ENCODE results near the gene TERB1. TPM values are rescaled to one million over a fixed set of nuclear protein-coding genes. Genes with fewer than 3 reads are reported as not detected.

TERB1 gene, protein sequence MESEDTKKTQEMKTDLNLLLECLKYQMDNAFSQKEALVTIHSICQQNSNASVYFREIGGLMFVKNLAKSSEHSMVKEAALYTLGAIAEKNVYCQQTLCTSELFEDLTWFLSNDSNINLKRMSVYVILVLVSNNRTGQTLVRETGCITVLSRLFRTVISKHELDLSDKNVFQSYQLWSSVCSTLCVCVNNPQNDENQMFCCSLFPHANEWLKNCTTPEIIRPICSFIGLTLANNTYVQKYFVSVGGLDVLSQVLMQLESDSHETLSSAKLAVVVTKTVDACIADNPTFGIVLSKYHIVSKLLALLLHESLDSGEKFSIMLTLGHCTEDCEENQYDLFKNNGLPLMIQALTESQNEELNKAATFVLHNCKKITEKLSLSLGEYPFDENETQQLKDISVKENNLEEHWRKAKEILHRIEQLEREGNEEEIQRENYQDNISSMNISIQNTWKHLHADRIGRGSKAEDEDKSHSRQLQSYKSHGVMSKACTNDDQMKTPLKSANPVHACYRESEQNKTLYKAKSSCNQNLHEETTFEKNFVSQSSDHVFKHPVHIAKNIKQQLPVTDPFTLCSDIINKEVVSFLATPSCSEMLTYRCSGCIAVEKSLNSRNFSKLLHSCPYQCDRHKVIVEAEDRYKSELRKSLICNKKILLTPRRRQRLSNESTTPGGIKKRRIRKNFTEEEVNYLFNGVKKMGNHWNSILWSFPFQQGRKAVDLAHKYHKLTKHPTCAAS
- 0.03 TPM for polyA plus RNA-seq (2013)

DNA sequence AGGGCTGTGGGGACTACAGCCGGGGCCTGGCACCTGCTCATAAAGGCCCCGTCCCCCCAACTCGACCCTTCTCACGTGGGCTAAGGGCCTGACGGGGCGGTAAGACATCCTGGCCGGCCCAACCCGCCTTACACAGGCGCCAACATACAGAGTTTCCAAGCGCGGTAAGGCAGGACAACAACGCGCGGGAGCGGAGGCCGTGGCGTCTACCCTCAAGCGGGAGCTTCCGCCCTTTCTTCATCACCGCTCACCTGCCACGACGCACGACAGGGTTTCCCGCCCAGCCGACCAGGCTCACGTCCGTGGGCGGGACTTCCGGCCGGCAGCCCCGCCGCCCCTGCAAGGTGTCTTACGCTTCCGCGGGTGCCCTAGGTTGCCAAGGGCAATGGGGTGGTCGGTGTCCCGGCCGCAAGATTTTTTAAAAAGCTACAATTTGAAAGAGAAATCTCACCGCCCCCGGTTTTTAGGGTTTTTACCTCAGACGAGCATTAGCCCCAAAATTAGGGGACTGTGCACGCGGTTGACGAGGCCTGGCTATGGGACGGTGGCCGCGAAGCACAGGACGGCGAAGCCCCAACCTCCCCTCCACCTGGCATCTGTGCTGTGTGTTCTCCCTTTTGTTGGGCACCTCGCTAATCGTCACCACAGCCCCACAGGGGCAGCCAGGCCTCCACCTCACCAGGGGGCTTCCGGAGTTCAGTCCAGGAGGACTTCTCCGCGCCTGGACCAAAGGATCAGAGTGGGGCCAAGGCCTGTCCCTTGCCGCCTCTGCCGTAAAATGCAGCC, at the start of gene TERB1:
TSS of gene TERB1 (minus strand) at position 265 of the 786 bp plus-strand sequence. CDS start 4,786 bp downstream, outside the sequence.
- Histone ChIP-seq H3K4me1 (ENCODE audit: control extremely low read depth in 1 of 4, control insufficient read depth in 4 of 4, insufficient read depth in 4 of 4, low read length in 3 of 4) (no peaks in the 10 kb centered on the region), H3K4me3 (ENCODE audit: control insufficient read depth in 1 of 7, extremely low read depth in 1 of 7, insufficient read depth in 4 of 7, low read depth in 2 of 7, low read length in 6 of 7) (no peak within 1 kb of the TSS), H3K36me3 (ENCODE audit: control insufficient read depth in 4 of 4, insufficient read depth in 4 of 4, low read length in 3 of 4) (peaks cover 7 to 38% (median 24%) of the 10 kb centered on the region in 4 experiments), H3K27ac (ENCODE audit: insufficient read depth in 1 of 2, low read depth in 1 of 2, low read length in 2 of 2, poor library complexity in 1 of 2, severe bottlenecking in 2 of 2) (no peak within 1 kb of the TSS), H3K27me3 (replicated peaks in 2 of 5; ENCODE audit: control insufficient read depth in 4 of 5, insufficient read depth in 5 of 5, low read length in 4 of 5) (no peaks in the 10 kb centered on the region), H3K9me3 (ENCODE audit: control extremely low read depth in 1 of 5, control insufficient read depth in 4 of 5, insufficient read depth in 2 of 5, low read depth in 1 of 5, low read length in 4 of 5) (peaks cover 0 to 2% (median 0%) of the 10 kb centered on the region in 5 experiments)
- POLR2A ChIA-PET, result no interaction called here
- no peak for DNase-seq
- WGBS (ENCODE audit: insufficient coverage), result 96% methylated on average over 56 of the region's 56 CpGs
- CTCF ChIA-PET, result no interaction called here

DNA sequence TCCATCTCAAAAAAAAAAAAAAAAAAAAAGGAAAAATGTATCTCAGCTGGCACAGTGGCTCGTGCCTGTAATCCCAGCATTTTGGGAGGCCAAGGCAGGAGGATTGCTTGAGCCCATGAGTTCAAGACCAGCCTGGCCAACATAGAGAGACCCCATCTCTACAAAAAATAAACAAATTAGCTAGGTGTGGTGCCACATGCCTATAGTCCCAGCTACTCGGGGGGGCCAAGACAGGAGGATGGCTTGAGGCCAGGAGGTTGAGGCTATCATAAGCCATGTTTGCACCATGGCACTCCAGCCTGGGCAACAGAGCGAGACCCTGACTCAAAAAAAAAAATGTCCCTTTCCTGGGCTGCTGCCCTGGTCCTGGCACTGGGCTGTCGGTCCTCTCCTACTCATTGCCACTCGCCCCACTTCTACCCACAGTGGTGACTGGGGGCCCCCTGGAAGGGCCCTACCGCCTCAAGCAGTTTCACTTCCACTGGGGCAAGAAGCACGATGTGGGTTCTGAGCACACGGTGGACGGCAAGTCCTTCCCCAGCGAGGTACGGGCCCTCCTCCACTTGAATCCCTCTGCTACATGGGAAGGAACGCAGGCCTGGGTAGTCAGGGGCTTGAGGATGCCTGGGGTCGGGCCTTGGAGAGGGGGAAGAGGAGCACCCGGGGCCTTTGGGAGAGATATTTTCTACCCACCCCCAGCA, 48.9 kb upstream of the TERB1 start:
- WGBS (ENCODE audit: insufficient coverage), result 93% methylated on average over 11 of the region's 14 CpGs
- no peak overlapping the region for H3K4me3 ChIP-seq (ENCODE audit: control insufficient read depth in 1 of 7, extremely low read depth in 1 of 7, insufficient read depth in 4 of 7, low read depth in 2 of 7, low read length in 6 of 7)
- H3K36me3 ChIP-seq (ENCODE audit: control insufficient read depth in 4 of 4, insufficient read depth in 4 of 4, low read length in 3 of 4), result no peaks in the 10 kb centered on the region
- no peak for DNase-seq
- no peak overlapping the region for H3K27ac ChIP-seq (ENCODE audit: insufficient read depth in 1 of 2, low read depth in 1 of 2, low read length in 2 of 2, poor library complexity in 1 of 2, severe bottlenecking in 2 of 2)
- H3K9me3 ChIP-seq (ENCODE audit: control extremely low read depth in 1 of 5, control insufficient read depth in 4 of 5, insufficient read depth in 2 of 5, low read depth in 1 of 5, low read length in 4 of 5), result no peaks in the 10 kb centered on the region
- H3K27me3 ChIP-seq (replicated peaks in 2 of 5; ENCODE audit: control insufficient read depth in 4 of 5, insufficient read depth in 5 of 5, low read length in 4 of 5), result peaks cover 0 to 18% (median 14%) of the 10 kb centered on the region in 5 experiments
- CTCF ChIA-PET, result interaction anchor here (1.4 to 10.4 kb wide), 6 partner anchors 8 to 23 kb away, joined by 3 to 67 read pairs (median 4); no protein-coding TSS in a partner anchor
- peaks cover 0 to 13% (median 9%) of the 10 kb centered on the region in 4 experiments for H3K4me1 ChIP-seq (ENCODE audit: control extremely low read depth in 1 of 4, control insufficient read depth in 4 of 4, insufficient read depth in 4 of 4, low read length in 3 of 4)
- POLR2A ChIA-PET, result no interaction called here

DNA sequence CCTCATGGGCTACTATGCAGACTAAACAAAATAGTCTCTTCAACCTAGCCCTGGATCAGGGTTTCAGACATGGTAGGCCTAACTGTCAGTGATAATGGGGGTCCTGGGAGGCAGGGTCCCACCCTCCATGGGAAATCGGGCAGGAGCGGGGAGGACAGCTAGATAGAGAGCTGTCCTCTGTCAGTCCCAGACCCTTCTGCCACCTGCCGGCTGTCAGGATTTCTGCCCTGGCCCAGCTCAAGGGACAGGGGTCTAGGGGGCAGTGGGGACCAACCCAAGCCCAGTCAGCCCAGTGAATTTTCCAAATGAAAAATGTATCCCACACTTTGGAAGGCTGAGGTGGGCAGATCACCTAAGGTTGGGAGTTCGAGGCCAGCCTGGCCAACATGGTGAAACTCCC, 48.2 kb upstream of the TERB1 start:
- Histone ChIP-seq H3K4me1 (ENCODE audit: control extremely low read depth in 1 of 4, control insufficient read depth in 4 of 4, insufficient read depth in 4 of 4, low read length in 3 of 4) (peaks cover 0 to 18% (median 15%) of the 10 kb centered on the region in 4 experiments), H3K9me3 (ENCODE audit: control extremely low read depth in 1 of 5, control insufficient read depth in 4 of 5, insufficient read depth in 2 of 5, low read depth in 1 of 5, low read length in 4 of 5) (no peaks in the 10 kb centered on the region), H3K36me3 (ENCODE audit: control insufficient read depth in 4 of 4, insufficient read depth in 4 of 4, low read length in 3 of 4) (no peaks in the 10 kb centered on the region), H3K27ac (ENCODE audit: insufficient read depth in 1 of 2, low read depth in 1 of 2, low read length in 2 of 2, poor library complexity in 1 of 2, severe bottlenecking in 2 of 2) (no peak overlapping the region), H3K4me3 (ENCODE audit: control insufficient read depth in 1 of 7, extremely low read depth in 1 of 7, insufficient read depth in 4 of 7, low read depth in 2 of 7, low read length in 6 of 7) (no peak overlapping the region), H3K27me3 (replicated peaks in 2 of 5; ENCODE audit: control insufficient read depth in 4 of 5, insufficient read depth in 5 of 5, low read length in 4 of 5) (peaks cover 0 to 25% (median 16%) of the 10 kb centered on the region in 5 experiments)
- 94% methylated on average over 3 of the region's 4 CpGs for WGBS (ENCODE audit: insufficient coverage)
- ChIA-PET CTCF (interaction anchor here (1.3 to 10.4 kb wide), 5 partner anchors 12 to 23 kb away, joined by 3 to 67 read pairs (median 4); partner anchors contain the start of gene NAE1), POLR2A (no interaction called here)
- no peak for DNase-seq

DNA sequence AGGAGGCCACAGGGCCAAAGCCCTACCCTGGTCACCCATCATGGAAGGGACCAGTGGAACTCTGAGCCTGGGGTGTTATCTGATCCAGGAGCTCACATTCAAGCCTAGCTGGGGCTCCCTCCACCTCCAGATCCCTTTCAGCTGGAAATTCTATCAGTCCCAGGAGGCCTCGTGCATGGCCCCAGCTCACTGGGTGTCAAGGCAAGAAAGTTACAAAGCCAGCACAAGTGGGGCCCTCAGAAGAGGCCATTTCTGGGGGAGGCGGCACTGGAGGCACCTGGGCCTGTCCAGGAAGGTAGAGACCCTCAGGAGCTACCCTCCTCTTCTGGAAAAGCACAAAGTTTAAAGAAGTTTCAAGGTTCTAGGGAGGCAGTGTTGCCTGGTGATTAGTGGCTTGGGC, 47.6 kb upstream of the TERB1 start:
- H3K27me3 ChIP-seq (replicated peaks in 2 of 5; ENCODE audit: control insufficient read depth in 4 of 5, insufficient read depth in 5 of 5, low read length in 4 of 5), result peaks cover 0 to 30% (median 15%) of the 10 kb centered on the region in 5 experiments
- no peaks in the 10 kb centered on the region for H3K36me3 ChIP-seq (ENCODE audit: control insufficient read depth in 4 of 4, insufficient read depth in 4 of 4, low read length in 3 of 4)
- no peaks in the 10 kb centered on the region for H3K9me3 ChIP-seq (ENCODE audit: control extremely low read depth in 1 of 5, control insufficient read depth in 4 of 5, insufficient read depth in 2 of 5, low read depth in 1 of 5, low read length in 4 of 5)
- no peak for DNase-seq
- ChIA-PET CTCF (interaction anchor here (1.3 to 10.4 kb wide), 6 partner anchors 13 to 24 kb away, joined by 3 to 67 read pairs (median 4); partner anchors contain the start of gene NAE1), POLR2A (no interaction called here)
- H3K4me3 ChIP-seq (ENCODE audit: control insufficient read depth in 1 of 7, extremely low read depth in 1 of 7, insufficient read depth in 4 of 7, low read depth in 2 of 7, low read length in 6 of 7), result no peak overlapping the region
- 88% methylated on average over 1 of the region's 2 CpGs for WGBS (ENCODE audit: insufficient coverage)
- no peak overlapping the region for H3K27ac ChIP-seq (ENCODE audit: insufficient read depth in 1 of 2, low read depth in 1 of 2, low read length in 2 of 2, poor library complexity in 1 of 2, severe bottlenecking in 2 of 2)
- peaks cover 0 to 23% (median 20%) of the 10 kb centered on the region in 4 experiments for H3K4me1 ChIP-seq (ENCODE audit: control extremely low read depth in 1 of 4, control insufficient read depth in 4 of 4, insufficient read depth in 4 of 4, low read length in 3 of 4)

DNA sequence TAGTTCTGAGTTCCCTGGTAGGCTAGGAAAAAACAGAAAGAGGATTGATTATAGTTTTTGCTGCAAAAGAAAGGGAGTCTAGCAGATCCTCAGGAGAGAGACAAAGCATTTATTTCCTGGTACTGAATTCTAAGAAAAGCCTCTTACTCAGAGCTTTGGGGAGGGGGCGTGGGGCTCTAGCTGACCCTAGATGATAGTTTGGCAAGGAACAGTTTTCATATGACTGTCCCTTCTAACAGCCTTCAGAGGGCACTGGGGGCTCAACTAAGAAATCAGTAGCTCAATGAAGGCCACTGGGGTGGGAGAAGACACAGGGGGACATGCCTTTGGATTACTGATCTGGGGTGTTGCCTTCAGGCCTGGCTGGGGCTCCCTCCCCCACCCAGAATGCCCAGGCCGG, 46.8 kb upstream of the TERB1 start:
- ChIA-PET POLR2A (interaction anchor here (0.6 kb wide), 1 partner anchor 22 kb away, joined by 6 read pairs; no protein-coding TSS in a partner anchor), CTCF (interaction anchor here (0.6 to 10.4 kb wide), 5 partner anchors 14 to 70 kb away, joined by 3 to 67 read pairs (median 5); partner anchors contain the start of gene NAE1)
- peaks cover 0 to 21% (median 17%) of the 10 kb centered on the region in 4 experiments for H3K4me1 ChIP-seq (ENCODE audit: control extremely low read depth in 1 of 4, control insufficient read depth in 4 of 4, insufficient read depth in 4 of 4, low read length in 3 of 4)
- 100% methylated on average over 2 of the region's 2 CpGs for WGBS (ENCODE audit: insufficient coverage)
- no peak for DNase-seq
- H3K27ac ChIP-seq (ENCODE audit: insufficient read depth in 1 of 2, low read depth in 1 of 2, low read length in 2 of 2, poor library complexity in 1 of 2, severe bottlenecking in 2 of 2), result no peak overlapping the region
- no peaks in the 10 kb centered on the region for H3K9me3 ChIP-seq (ENCODE audit: control extremely low read depth in 1 of 5, control insufficient read depth in 4 of 5, insufficient read depth in 2 of 5, low read depth in 1 of 5, low read length in 4 of 5)
- peaks cover 0 to 38% (median 19%) of the 10 kb centered on the region in 5 experiments for H3K27me3 ChIP-seq (replicated peaks in 2 of 5; ENCODE audit: control insufficient read depth in 4 of 5, insufficient read depth in 5 of 5, low read length in 4 of 5)
- H3K36me3 ChIP-seq (ENCODE audit: control insufficient read depth in 4 of 4, insufficient read depth in 4 of 4, low read length in 3 of 4), result no peaks in the 10 kb centered on the region
- no peak overlapping the region for H3K4me3 ChIP-seq (ENCODE audit: control insufficient read depth in 1 of 7, extremely low read depth in 1 of 7, insufficient read depth in 4 of 7, low read depth in 2 of 7, low read length in 6 of 7)

DNA sequence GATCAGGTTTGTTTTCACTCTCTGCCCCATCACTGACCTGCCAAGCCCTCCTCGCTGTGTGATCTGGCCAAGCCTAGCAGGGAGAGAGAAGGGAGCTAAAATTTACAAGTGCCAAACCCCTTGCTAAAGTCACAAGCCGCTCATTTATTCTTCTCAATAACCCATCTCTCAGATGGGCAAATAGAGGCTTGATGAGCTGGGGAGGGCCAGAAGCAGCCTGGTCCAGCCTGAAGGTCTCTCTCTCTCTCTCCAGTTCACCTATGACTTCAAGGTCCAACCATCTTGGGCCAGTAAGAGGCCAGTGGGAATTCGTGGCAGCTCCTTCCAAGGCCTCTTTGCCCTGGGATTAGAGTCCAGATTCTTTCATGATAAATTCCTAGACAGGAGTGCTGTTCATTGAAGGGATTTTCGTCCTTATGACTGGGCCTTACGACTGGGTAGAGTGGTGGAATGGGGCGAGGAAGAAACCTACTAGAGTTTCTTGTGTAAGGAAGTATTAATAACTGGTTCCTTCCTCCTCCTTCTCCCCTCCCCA, 46.2 kb upstream of the TERB1 start:
- no peak overlapping the region for H3K27ac ChIP-seq (ENCODE audit: insufficient read depth in 1 of 2, low read depth in 1 of 2, low read length in 2 of 2, poor library complexity in 1 of 2, severe bottlenecking in 2 of 2)
- H3K4me3 ChIP-seq (ENCODE audit: control insufficient read depth in 1 of 7, extremely low read depth in 1 of 7, insufficient read depth in 4 of 7, low read depth in 2 of 7, low read length in 6 of 7), result no peak overlapping the region
- H3K36me3 ChIP-seq (ENCODE audit: control insufficient read depth in 4 of 4, insufficient read depth in 4 of 4, low read length in 3 of 4), result no peaks in the 10 kb centered on the region
- ChIA-PET POLR2A (no interaction called here), CTCF (interaction anchor here (1.3 to 10.4 kb wide), 5 partner anchors 14 to 20 kb away, joined by 5 to 67 read pairs (median 7); partner anchors contain the start of gene NAE1)
- H3K27me3 ChIP-seq (replicated peaks in 2 of 5; ENCODE audit: control insufficient read depth in 4 of 5, insufficient read depth in 5 of 5, low read length in 4 of 5), result peaks cover 0 to 40% (median 22%) of the 10 kb centered on the region in 5 experiments
- DNase-seq, result no peak
- H3K4me1 ChIP-seq (ENCODE audit: control extremely low read depth in 1 of 4, control insufficient read depth in 4 of 4, insufficient read depth in 4 of 4, low read length in 3 of 4), result peaks cover 0 to 15% (median 12%) of the 10 kb centered on the region in 4 experiments
- H3K9me3 ChIP-seq (ENCODE audit: control extremely low read depth in 1 of 5, control insufficient read depth in 4 of 5, insufficient read depth in 2 of 5, low read depth in 1 of 5, low read length in 4 of 5), result no peaks in the 10 kb centered on the region
- WGBS (ENCODE audit: insufficient coverage), result no CpG with 5 or more reads among the region's 6 CpGs
